ENCODE data around the gene MINDY1. TPM values are rescaled to one million over a fixed set of nuclear protein-coding genes. Genes with fewer than 3 reads are reported as not detected.

Gene MINDY1
- total and polyA plus RNA-seq, 9 of the 15 experiments (the other 6 are each of a cell fraction or from before 2014, with no cell fraction given) = 0.49 to 11.0 (median 6.0) TPM

- peak; percentile 83 for TF ChIP-seq FIP1L1 (IDR thresholded peaks at IDR 0.05; ENCODE audit: low read depth, low read length, poor library complexity, severe bottlenecking)
- TF ChIP-seq CHD4 (IDR thresholded peaks at IDR 0.05; ENCODE audit: insufficient read depth, insufficient replicate concordance, low read depth, low read length, poor library complexity, severe bottlenecking) = peak; percentile 59
- 0 out of 2 replicates have a peak, but pooled peaks have one; percentile 22 for TF ChIP-seq SP1 (CRISPR knock-in tag; IDR thresholded peaks at IDR 0.05)
- no peak for TF ChIP-seq ZBTB11 (CRISPR knock-in tag; IDR thresholded peaks at IDR 0.05)
- TF ChIP-seq, protein P1, sequence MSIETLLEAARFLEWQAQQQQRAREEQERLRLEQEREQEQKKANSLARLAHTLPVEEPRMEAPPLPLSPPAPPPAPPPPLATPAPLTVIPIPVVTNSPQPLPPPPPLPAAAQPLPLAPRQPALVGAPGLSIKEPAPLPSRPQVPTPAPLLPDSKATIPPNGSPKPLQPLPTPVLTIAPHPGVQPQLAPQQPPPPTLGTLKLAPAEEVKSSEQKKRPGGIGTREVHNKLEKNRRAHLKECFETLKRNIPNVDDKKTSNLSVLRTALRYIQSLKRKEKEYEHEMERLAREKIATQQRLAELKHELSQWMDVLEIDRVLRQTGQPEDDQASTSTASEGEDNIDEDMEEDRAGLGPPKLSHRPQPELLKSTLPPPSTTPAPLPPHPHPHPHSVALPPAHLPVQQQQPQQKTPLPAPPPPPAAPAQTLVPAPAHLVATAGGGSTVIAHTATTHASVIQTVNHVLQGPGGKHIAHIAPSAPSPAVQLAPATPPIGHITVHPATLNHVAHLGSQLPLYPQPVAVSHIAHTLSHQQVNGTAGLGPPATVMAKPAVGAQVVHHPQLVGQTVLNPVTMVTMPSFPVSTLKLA (conservative IDR thresholded peaks at IDR 0.05) = 0 out of 4 replicates have a peak, but pooled peaks of 1 of the 2 experiments have one; percentile 17
- peak in 1 of 2 experiments; percentile 23 for TF ChIP-seq E2F6 (IDR thresholded peaks at IDR 0.05; ENCODE audit: borderline replicate concordance in 1 of 2, extremely low read depth in 1 of 2, insufficient read depth in 1 of 2, insufficient read length in 1 of 2, low read depth in 1 of 2, low read length in 1 of 2, poor library complexity in 1 of 2, severe bottlenecking in 1 of 2)
- peak; percentile 58; the same call in 1 of the 2 replicates for TF ChIP-seq ZC3H4 (CRISPR knock-in tag; IDR thresholded peaks at IDR 0.05; ENCODE audit: borderline replicate concordance)
- 0 out of 2 replicates have a peak, but pooled peaks have one; percentile 37 for TF ChIP-seq SAFB (IDR thresholded peaks at IDR 0.05; ENCODE audit: borderline replicate concordance, low read depth, low read length)
- peak; percentile 87; the same call in 1 of the 2 replicates for TF ChIP-seq NFATC3 (IDR thresholded peaks at IDR 0.05)
- TF ChIP-seq ZNF384 (IDR thresholded peaks at IDR 0.05; ENCODE audit: low read depth, low read length) = 0 out of 2 replicates have a peak, but pooled peaks have one; percentile 21
- peak in 1 of 3 experiments; percentile 42 for TF ChIP-seq YY1 (IDR thresholded peaks at IDR 0.05; ENCODE audit: borderline replicate concordance in 1 of 3, control insufficient read depth in 1 of 3, extremely low read depth in 1 of 3, insufficient read depth in 3 of 3, insufficient read length in 1 of 3, insufficient replicate concordance in 2 of 3, low read depth in 1 of 3, low read length in 2 of 3)
- no peak for TF ChIP-seq POLR3G (IDR thresholded peaks at IDR 0.05; ENCODE audit: extremely low read depth, insufficient read length, insufficient replicate concordance)
- TF ChIP-seq TBP (optimal IDR thresholded peaks at IDR 0.05; ENCODE audit: low read depth, low read length) = peak; percentile 40
- TF ChIP-seq PHB2 (IDR thresholded peaks at IDR 0.05; ENCODE audit: low read depth) = no peak
- TF ChIP-seq POLR2H (tag; IDR thresholded peaks at IDR 0.05; ENCODE audit: low read depth) = peak; percentile 33; the same call in 1 of the 2 replicates
- TF ChIP-seq HNRNPUL1 (IDR thresholded peaks at IDR 0.05; ENCODE audit: low read length) = no peak
- TF ChIP-seq PCBP1 (IDR thresholded peaks at IDR 0.05; ENCODE audit: low read depth, low read length, poor library complexity, severe bottlenecking) = peak; percentile 29
These were observed 31.9 kb downstream of the MINDY1 start, which contains the start of gene CERS2 (continued) for GRCh38 chr1:150974580-150975478.

Data from K562 (cell line).